GM13977 (cell line): ENCODE measurements around the gene MAGI2.

Experiments used
- DNase-seq: peaks from one replicate; pipeline ENCODE4 v3.0.0; 2012; ENCODE audit warnings: low spot score
- in situ Hi-C: fragments of 300-500 bp; cut with MboI; formaldehyde crosslinking; loops from one replicate; pipeline ENCODE4 v1.12.0; 2022; ENCODE audit warnings: low sequenced_read_pairs, low pct_unique_long_range_greater_than_20kb, mixed read lengths, inconsistent platforms; ENCODE audit not compliant: unreplicated experiment
- TF ChIP-seq, protein P1 (sequence below): IDR thresholded peaks from 2 replicates; pipeline ENCODE4 v1.5.1; 2012; ENCODE audit warnings: mild to moderate bottlenecking, control low read depth; ENCODE audit not compliant: insufficient read depth; ENCODE audit errors: extremely low read depth, missing control alignments

The MAGI2 gene

DNA sequence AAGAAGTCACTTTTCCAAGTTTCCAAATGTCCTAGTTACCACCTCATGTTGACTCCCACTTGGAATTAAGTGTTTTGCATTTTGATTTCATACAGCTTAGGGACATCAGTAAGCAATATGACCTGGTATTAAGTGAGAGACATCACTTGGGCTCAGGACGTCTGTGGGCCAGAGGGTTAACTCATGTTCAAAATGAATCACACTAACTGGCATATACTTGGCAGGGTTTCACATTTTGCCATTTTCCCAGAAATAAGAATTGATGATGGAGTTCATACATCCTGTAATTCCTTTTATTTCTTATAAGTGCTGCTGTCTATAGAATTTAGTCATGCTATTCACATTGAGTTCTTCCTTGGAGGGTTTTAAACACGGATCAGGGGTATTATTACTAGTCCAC is 1138.3 kb downstream of the MAGI2 start:
- in situ Hi-C loops, result no loop called here
- TF ChIP-seq, protein P1, sequence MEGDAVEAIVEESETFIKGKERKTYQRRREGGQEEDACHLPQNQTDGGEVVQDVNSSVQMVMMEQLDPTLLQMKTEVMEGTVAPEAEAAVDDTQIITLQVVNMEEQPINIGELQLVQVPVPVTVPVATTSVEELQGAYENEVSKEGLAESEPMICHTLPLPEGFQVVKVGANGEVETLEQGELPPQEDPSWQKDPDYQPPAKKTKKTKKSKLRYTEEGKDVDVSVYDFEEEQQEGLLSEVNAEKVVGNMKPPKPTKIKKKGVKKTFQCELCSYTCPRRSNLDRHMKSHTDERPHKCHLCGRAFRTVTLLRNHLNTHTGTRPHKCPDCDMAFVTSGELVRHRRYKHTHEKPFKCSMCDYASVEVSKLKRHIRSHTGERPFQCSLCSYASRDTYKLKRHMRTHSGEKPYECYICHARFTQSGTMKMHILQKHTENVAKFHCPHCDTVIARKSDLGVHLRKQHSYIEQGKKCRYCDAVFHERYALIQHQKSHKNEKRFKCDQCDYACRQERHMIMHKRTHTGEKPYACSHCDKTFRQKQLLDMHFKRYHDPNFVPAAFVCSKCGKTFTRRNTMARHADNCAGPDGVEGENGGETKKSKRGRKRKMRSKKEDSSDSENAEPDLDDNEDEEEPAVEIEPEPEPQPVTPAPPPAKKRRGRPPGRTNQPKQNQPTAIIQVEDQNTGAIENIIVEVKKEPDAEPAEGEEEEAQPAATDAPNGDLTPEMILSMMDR, result no peak
- DNase-seq, result no peak

DNA sequence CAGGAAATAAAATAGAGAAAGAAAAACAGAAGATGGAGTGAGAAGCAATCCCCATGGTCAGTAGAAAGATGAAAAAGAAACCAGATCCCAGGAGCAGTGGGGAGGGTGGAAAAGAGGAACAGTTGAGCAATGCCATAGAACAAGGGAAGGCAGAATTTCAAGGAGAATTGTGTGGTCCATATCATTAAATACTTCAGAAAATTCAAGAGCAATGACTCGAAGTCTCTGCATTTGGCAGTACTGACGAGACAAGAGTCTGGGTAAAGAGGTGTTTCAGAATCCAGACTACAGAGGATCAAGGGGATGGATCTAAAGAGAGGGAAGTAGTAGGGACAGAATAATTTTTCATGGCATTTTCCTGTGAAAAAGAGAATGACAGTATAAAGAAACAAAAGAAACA is 1142.3 kb downstream of the MAGI2 start:
- in situ Hi-C loops, result no loop called here
- DNase-seq, result no peak
- TF ChIP-seq, protein P1, result no peak

DNA sequence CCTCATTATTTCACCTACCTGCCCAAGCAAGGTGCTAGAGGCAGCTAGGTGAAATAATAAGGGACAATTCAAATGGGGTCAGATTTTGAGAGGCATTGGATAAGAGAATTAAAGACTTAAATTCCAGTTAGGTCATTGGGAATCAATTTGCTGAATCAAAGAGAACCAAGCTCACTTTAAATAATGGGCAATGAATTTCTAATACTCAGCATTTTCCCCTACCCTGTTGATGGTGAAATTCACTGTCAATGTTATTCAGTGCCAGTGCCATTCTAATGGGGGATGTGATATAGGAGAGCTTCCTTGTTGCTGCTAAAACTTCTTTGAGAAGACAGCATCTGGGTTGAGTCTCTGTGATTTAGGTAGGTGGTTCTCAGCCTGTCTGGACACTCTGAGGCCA is 1145.6 kb downstream of the MAGI2 start:
- TF ChIP-seq, protein P1, result no peak
- in situ Hi-C loops, result no loop called here
- DNase-seq, result no peak

DNA sequence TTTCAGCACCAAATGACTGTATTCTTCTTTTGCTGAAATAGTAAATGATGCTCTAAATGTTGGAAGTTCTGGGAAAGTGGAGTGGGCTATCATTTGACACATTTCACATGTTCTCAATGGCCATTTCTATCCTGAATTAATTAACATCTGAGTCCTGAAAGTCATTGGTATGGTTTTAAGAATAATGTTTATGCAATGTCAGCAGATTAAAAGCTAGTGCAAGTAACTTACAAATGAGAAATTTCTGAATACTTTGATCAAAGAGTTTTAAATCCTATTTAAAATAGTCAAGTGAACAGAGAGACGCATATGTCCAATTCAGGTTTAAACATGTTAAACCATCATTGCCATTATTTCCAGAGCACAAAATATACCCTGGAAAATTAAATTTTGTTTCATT is 1146.8 kb downstream of the MAGI2 start:
- TF ChIP-seq, protein P1, result no peak
- no peak for DNase-seq

DNA sequence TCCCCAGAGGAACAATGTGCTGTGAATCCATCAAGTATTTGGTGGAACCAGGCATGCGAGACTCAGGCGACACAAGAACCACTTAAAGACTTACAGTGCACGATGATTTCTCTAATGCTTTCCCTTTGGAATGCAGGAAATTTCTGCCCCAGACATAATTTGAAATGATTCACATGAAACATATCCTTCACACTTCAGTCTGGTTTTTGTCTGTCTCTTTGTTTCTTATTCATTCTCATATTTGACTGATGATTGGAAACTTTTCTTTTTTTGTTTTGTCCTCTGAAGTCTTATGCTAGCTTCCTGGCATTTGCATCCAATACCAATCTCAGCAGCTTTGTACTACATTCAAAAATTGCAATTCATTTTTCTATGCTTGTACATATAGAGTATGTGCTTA is 1152.1 kb downstream of the MAGI2 start:
- DNase-seq, result no peak
- in situ Hi-C loops, result no loop called here

More for the DNA sequence above, 1146.8 kb downstream of the MAGI2 start:
- in situ Hi-C loops, result no loop called here

GRCh38 chr7:78299088-78299487 is 1154.4 kb downstream of the MAGI2 start:
- TF ChIP-seq, protein P1, result no peak
- in situ Hi-C loops, result no loop called here
- no peak for DNase-seq

More for the DNA sequence above, 1152.1 kb downstream of the MAGI2 start:
- TF ChIP-seq, protein P1, result no peak
